BJ (cell line): ENCODE data around the gene SUPT3H. TPM values are rescaled to one million over a fixed set of nuclear protein-coding genes. Genes with fewer than 3 reads are reported as not detected.

Experiments used
- CTCF ChIA-PET: fragments of 350-600 bp; formaldehyde crosslinking; extraction: SDS; loops from one replicate; lab custom pipeline; 2021; ENCODE audit warnings: antibody characterized with exemption, inconsistent platforms; lab: Yijun Ruan, JAX
- POLR2A ChIA-PET: fragments of 300-600 bp; sonication (Branson Sonifier 250); formaldehyde crosslinking; extraction: SDS; loops from one replicate; lab custom pipeline; 2021; ENCODE audit warnings: antibody characterized with exemption; lab: Charles Lee
- DNase-seq: peaks from one replicate; pipeline ENCODE4 v3.0.0-alpha.2; 2011; ENCODE audit warnings: low read depth
- H3K27me3 ChIP-seq: 2 replicates; pipeline ENCODE4 v1.6.0; 2011; ENCODE audit warnings: low read length; ENCODE audit not compliant: control insufficient read depth, insufficient read depth
- H3K36me3 ChIP-seq: 2 replicates; pipeline ENCODE4 v1.5.1; 2011; ENCODE audit warnings: low read length; ENCODE audit not compliant: control insufficient read depth, insufficient read depth
- H3K4me3 ChIP-seq: 2 replicates; pipeline ENCODE4 v1.5.1; 2011; ENCODE audit warnings: low read depth, mild to moderate bottlenecking, control low read depth, low read length
- polyA plus RNA-seq: library from polyadenylated mRNA; depleted of rRNA; stranded (reverse); fragments of >200 nt; gene quantifications from 2 replicates; pipeline ENCODE4 v1.2.3, GENCODE V29; 2011
- TF ChIP-seq, protein P1 (sequence below): IDR thresholded peaks from 2 replicates; pipeline ENCODE4 v1.5.1; 2011; ENCODE audit warnings: low read depth, mild to moderate bottlenecking, control low read depth, inconsistent platforms, low read length, moderate library complexity; ENCODE audit not compliant: insufficient read depth

SUPT3H gene
- polyA plus RNA-seq, 1 experiment = 7.8 TPM

DNA sequence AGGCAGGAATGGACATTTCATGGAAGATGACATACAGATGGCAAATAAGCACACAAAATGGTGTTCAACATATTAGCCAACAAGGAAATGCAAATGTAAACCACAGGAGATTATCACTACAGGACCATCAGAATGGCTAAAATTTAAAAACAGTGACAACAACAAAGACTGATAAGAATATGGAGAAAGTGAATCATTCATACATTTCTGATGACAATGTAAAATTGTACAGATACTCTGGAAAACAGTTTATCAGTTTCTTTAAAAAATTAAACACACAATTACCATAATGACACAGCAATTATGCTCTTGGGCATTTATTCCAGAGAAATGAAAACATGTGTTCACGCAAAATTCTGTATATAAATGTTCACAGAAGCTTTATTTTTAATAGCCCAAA, 155.4 kb downstream of the SUPT3H start:
- TF ChIP-seq, protein P1, sequence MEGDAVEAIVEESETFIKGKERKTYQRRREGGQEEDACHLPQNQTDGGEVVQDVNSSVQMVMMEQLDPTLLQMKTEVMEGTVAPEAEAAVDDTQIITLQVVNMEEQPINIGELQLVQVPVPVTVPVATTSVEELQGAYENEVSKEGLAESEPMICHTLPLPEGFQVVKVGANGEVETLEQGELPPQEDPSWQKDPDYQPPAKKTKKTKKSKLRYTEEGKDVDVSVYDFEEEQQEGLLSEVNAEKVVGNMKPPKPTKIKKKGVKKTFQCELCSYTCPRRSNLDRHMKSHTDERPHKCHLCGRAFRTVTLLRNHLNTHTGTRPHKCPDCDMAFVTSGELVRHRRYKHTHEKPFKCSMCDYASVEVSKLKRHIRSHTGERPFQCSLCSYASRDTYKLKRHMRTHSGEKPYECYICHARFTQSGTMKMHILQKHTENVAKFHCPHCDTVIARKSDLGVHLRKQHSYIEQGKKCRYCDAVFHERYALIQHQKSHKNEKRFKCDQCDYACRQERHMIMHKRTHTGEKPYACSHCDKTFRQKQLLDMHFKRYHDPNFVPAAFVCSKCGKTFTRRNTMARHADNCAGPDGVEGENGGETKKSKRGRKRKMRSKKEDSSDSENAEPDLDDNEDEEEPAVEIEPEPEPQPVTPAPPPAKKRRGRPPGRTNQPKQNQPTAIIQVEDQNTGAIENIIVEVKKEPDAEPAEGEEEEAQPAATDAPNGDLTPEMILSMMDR = no peak
- no peak for DNase-seq
- CTCF ChIA-PET = no interaction called here

DNA sequence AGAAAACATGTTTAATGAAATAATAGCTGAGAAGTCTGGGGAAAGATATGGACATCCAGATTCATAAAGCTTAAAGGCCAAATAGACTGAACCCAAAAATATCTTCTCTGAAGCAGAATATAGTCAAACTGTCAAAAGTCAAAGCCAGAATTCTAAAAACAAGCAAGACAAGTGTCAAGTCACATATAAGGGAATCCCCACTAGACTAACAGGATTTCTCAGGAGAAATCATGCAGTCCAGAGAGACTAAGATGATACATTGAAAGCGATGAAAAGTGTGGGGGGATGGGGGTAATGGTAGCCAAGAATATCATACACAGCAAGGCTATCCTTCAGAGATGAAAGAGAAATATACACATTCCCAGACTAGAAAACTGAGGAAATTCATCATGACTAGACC, 162.0 kb downstream of the SUPT3H start:
- H3K27me3 ChIP-seq = no peaks in the 10 kb centered on the region
- H3K36me3 ChIP-seq = no peaks in the 10 kb centered on the region
- ChIA-PET POLR2A (no interaction called here), CTCF (no interaction called here)
- H3K4me3 ChIP-seq = no peak overlapping the region
- TF ChIP-seq, protein P1 = no peak
- DNase-seq = no peak

More for the DNA sequence above, 155.4 kb downstream of the SUPT3H start:
- H3K4me3 ChIP-seq = no peak overlapping the region
- POLR2A ChIA-PET = no interaction called here
- H3K27me3 ChIP-seq = no peaks in the 10 kb centered on the region
- no peaks in the 10 kb centered on the region for H3K36me3 ChIP-seq

DNA sequence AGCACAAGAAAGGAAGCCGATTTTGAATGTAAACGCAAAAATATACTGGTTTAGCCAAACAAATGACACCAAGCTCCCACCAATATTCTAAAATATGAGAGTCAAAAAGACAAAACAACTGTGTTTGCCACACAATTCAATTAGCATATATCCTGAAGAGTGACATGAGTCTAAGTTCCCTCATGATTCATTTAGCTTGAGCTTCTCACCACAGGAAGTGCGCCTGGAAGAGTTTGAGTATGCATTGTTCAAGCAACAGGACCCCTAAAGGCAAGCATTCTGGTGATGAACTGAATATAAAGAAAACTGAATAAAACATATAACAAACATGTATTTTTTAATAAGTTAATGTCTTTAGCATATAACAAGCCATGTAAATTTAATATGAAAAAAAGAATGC, 164.8 kb downstream of the SUPT3H start:
- no peak for DNase-seq
- Histone ChIP-seq H3K27me3 (no peaks in the 10 kb centered on the region), H3K4me3 (no peak overlapping the region), H3K36me3 (no peaks in the 10 kb centered on the region)
- TF ChIP-seq, protein P1 = no peak
- CTCF ChIA-PET = no interaction called here
- POLR2A ChIA-PET = no interaction called here

DNA sequence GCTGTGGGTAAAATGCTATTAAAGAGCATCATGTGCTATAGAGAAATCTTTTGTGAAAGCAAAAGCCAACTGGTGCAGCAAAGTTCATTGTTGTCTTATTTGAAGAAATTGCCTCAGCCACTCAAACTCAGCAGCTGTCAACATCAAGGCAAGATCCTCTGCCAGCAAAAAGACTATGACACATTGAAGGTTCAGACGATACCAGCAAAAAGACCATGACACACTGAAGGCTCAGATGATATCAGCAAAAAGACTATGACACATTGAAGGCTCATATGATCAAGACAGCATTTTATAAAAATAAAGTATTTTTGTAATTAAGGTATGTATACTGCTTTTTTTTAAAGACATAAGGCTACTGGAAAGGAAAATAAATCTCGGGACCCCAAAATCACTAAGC, 168.0 kb downstream of the SUPT3H start:
- DNase-seq = no peak
- ChIA-PET CTCF (interaction anchor here (1.0 kb wide), 1 partner anchor 11 kb away, joined by 4 read pairs; no protein-coding TSS in a partner anchor), POLR2A (no interaction called here)
- no peak overlapping the region for H3K4me3 ChIP-seq
- no peaks in the 10 kb centered on the region for H3K36me3 ChIP-seq
- H3K27me3 ChIP-seq = no peaks in the 10 kb centered on the region
- TF ChIP-seq, protein P1 = no peak

DNA sequence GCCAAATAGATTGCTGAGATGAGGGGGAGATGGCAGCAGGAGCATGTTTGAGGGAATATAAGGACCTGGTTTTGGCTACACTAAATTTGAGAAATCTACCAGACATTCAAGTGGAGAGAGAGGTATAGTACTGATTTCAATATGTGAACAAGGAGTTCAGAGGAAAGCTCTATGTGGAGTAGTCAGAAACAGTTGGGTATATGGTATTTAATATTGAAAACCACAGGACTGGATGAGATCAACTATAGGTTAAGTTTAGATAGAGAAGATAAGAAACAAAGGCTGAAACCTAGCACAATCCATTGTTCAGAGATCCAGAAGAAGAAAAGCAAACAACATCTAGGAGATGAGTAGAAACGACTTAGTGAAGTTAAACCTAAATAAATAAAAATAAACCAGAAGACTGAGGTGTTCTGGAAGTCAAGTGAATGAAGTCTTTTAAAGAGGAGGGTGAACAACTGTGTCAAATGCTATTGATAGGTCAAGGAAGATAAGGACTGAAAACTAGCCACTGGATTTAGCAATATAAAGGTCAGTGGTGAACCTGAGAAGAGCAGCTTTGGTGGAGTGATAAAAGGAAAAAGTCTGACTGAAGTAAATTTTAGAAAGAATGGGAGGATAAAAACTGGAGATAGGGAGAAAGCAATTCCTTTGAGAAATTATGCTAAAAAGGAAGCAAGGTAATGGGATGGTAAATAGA, 170.8 kb downstream of the SUPT3H start:
- ChIA-PET POLR2A (interaction anchor here (0.7 kb wide), 1 partner anchor 95 kb away, joined by 3 read pairs; no protein-coding TSS in a partner anchor), CTCF (no interaction called here)
- Histone ChIP-seq H3K36me3 (no peaks in the 10 kb centered on the region), H3K27me3 (no peaks in the 10 kb centered on the region), H3K4me3 (no peak overlapping the region)
- TF ChIP-seq, protein P1 = no peak
- DNase-seq = no peak
